Fibroblast of pulmonary artery (primary cell): ENCODE data around the gene SLC6A1.
A peak's percentile ranks its signal among the peaks of the same experiment; 100 is the strongest.

Experiments used
- DNase-seq: peaks from one replicate; pipeline ENCODE4 v3.0.0-alpha.2; 2010; ENCODE audit warnings: low read depth
- H3K4me3 ChIP-seq: replicated peaks from 2 replicates; pipeline ENCODE4 v1.5.1; 2011; ENCODE audit warnings: low read depth, mild to moderate bottlenecking, control low read depth, low read length, moderate library complexity
- CTCF ChIP-seq: IDR thresholded peaks from 2 replicates; pipeline ENCODE4 v1.5.1; 2011; ENCODE audit warnings: mild to moderate bottlenecking, control low read depth, low read length, inconsistent platforms; ENCODE audit errors: missing control alignments

The SLC6A1 gene

GRCh38 chr3:10997196-10997595 lies 4.6 kb downstream of the SLC6A1 start:
- no peak overlapping the region for H3K4me3 ChIP-seq
- TF ChIP-seq CTCF = no peak
- no peak for DNase-seq

GRCh38 chr3:10998542-10998941 lies 6.0 kb downstream of the SLC6A1 start:
- DNase-seq = no peak
- H3K4me3 ChIP-seq = no peak overlapping the region
- TF ChIP-seq CTCF = no peak

- DNase-seq = no peak
- TF ChIP-seq CTCF = no peak
- H3K4me3 ChIP-seq = no peak overlapping the region
Measured at GRCh38 chr3:10999221-11000107, 6.9 kb downstream of the SLC6A1 start.

- no peak for DNase-seq
- TF ChIP-seq CTCF = no peak
- no peak overlapping the region for H3K4me3 ChIP-seq
Measured at GRCh38 chr3:11000528-11000927, 8.0 kb downstream of the SLC6A1 start.

GRCh38 chr3:11001020-11001657 lies 8.6 kb downstream of the SLC6A1 start:
- no peak for TF ChIP-seq CTCF
- peak; percentile 16 for DNase-seq
- H3K4me3 ChIP-seq = no peak overlapping the region

GRCh38 chr3:11001658-11002021 lies 9.1 kb downstream of the SLC6A1 start:
- no peak for DNase-seq
- TF ChIP-seq CTCF = no peak
- no peak overlapping the region for H3K4me3 ChIP-seq
